ENCODE results near the gene MEF2C. TPM values are rescaled to one million over a fixed set of nuclear protein-coding genes. Genes with fewer than 3 reads are reported as not detected.

The MEF2C gene
- total and polyA plus RNA-seq, 2 experiments from 2014 or later: 0.97 to 1.6 TPM

- no peaks in the 10 kb centered on the region for H3K36me3 ChIP-seq (ENCODE audit: insufficient read depth)
- ATAC-seq (peak; percentile 57), DNase-seq (ENCODE audit: low spot score) (peak; percentile 14)
- TF ChIP-seq REST (IDR thresholded peaks at IDR 0.05; ENCODE audit: unreplicated experiment): no peak
- TF ChIP-seq ETS1 (IDR thresholded peaks at IDR 0.05): no peak
- no peak for TF ChIP-seq CREB1 (CRISPR knock-in tag; IDR thresholded peaks at IDR 0.05; ENCODE audit: low read depth)
- Mint-ChIP-seq H3K27me3 (ENCODE audit: insufficient read depth, low read depth, poor library complexity) (peaks cover 3% of the 10 kb centered on the region), H3K27ac (peak overlapping the region; percentile 25; the same call in 1 of the 2 replicates), H3K4me3 (no peak overlapping the region), H3K4me1 (peaks cover 25% of the 10 kb centered on the region), H3K36me3 (ENCODE audit: low read depth) (no peaks in the 10 kb centered on the region), H3K9me3 (no peaks in the 10 kb centered on the region)
- H3K27ac ChIP-seq (ENCODE audit: low read depth): no peak overlapping the region
- no peak overlapping the region for H3K4me3 ChIP-seq
- H4K20me1 ChIP-seq (replicated peaks; ENCODE audit: insufficient read depth): no peaks in the 10 kb centered on the region
- H2AFZ ChIP-seq: peak overlapping the region; percentile 64
- no peaks in the 10 kb centered on the region for H3K79me2 ChIP-seq (replicated peaks; ENCODE audit: insufficient read depth)
- no peaks in the 10 kb centered on the region for H3F3A ChIP-seq (replicated peaks; ENCODE audit: low read depth)
- H3K4me2 ChIP-seq: peak overlapping the region; percentile 53; the same call in 1 of the 2 replicates
- H3K9me2 ChIP-seq (ENCODE audit: insufficient read depth): no peaks in the 10 kb centered on the region; the same call in 1 of the 2 replicates
- peaks cover 22% of the 10 kb centered on the region for H3K4me1 ChIP-seq (ENCODE audit: insufficient read depth)
- no peaks in the 10 kb centered on the region for H3K27me3 ChIP-seq (ENCODE audit: insufficient read depth)
Observed at GRCh38 chr5:88708682-88709398, 174.1 kb downstream of the MEF2C start.

GRCh38 chr5:88708021-88708420, 175.0 kb downstream of the MEF2C start:
- TF ChIP-seq ZNF331 (CRISPR knock-in tag; IDR thresholded peaks at IDR 0.05; ENCODE audit: low read depth): no peak
- no peak for TF ChIP-seq NANOG (IDR thresholded peaks at IDR 0.05; ENCODE audit: borderline replicate concordance)
- no peak for TF ChIP-seq EZH2 (IDR thresholded peaks at IDR 0.05; ENCODE audit: low read depth, unreplicated experiment)
- no peak for TF ChIP-seq POLR2AphosphoS5 (IDR thresholded peaks at IDR 0.05; ENCODE audit: low read depth)
- no peak for TF ChIP-seq STAT1 (IDR thresholded peaks at IDR 0.05; ENCODE audit: unreplicated experiment)
- no peak for TF ChIP-seq EZH2phosphoT487 (IDR thresholded peaks at IDR 0.05; ENCODE audit: unreplicated experiment)
- TF ChIP-seq JUNB (IDR thresholded peaks at IDR 0.05; ENCODE audit: unreplicated experiment): no peak
- TF ChIP-seq ZNF114 (CRISPR knock-in tag; IDR thresholded peaks at IDR 0.05): no peak
- TF ChIP-seq CTCF (conservative IDR thresholded peaks at IDR 0.05; ENCODE audit: low read depth in 2 of 2): no peak
- peaks cover 22% of the 10 kb centered on the region for H3K4me1 ChIP-seq (ENCODE audit: insufficient read depth)
- Mint-ChIP-seq H3K9me3 (no peaks in the 10 kb centered on the region), H3K27ac (no peak overlapping the region), H3K36me3 (ENCODE audit: low read depth) (no peaks in the 10 kb centered on the region), H3K27me3 (ENCODE audit: insufficient read depth, low read depth, poor library complexity) (peaks cover 3% of the 10 kb centered on the region), H3K4me1 (peaks cover 27% of the 10 kb centered on the region), H3K4me3 (no peak overlapping the region)
- H4K20me1 ChIP-seq (replicated peaks; ENCODE audit: insufficient read depth): no peaks in the 10 kb centered on the region
- peak overlapping the region; percentile 17; the same call in 1 of the 2 replicates for H3K4me2 ChIP-seq
- ATAC-seq (no peak), DNase-seq (ENCODE audit: low spot score) (no peak)
- peak overlapping the region; percentile 41; the same call in 1 of the 2 replicates for H2AFZ ChIP-seq
- no peak overlapping the region for H3K4me3 ChIP-seq
- H3K79me2 ChIP-seq (replicated peaks; ENCODE audit: insufficient read depth): no peaks in the 10 kb centered on the region
- no peaks in the 10 kb centered on the region for H3K36me3 ChIP-seq (ENCODE audit: insufficient read depth)
- no peak overlapping the region for H3K27ac ChIP-seq (ENCODE audit: low read depth)
- H3K9me2 ChIP-seq (ENCODE audit: insufficient read depth): no peaks in the 10 kb centered on the region; the same call in 1 of the 2 replicates
- H3F3A ChIP-seq (replicated peaks; ENCODE audit: low read depth): no peaks in the 10 kb centered on the region
- H3K27me3 ChIP-seq (ENCODE audit: insufficient read depth): no peaks in the 10 kb centered on the region
